HUES48 (cell line): ENCODE measurements around the gene TMEM26.

ENCODE experiments used
- H3K27ac ChIP-seq: one replicate; pipeline ENCODE4 v1.7.0; 2013; ENCODE audit warnings: low read depth, low read length, inconsistent platforms
- H3K27me3 ChIP-seq: 2 replicates; pipeline ENCODE4 v1.6.1; 2013; ENCODE audit warnings: mild to moderate bottlenecking, low read length; ENCODE audit not compliant: control insufficient read depth, insufficient read depth
- H3K36me3 ChIP-seq: 2 replicates; pipeline ENCODE4 v1.6.1; 2013; ENCODE audit warnings: low read length; ENCODE audit not compliant: control insufficient read depth, insufficient read depth
- H3K4me1 ChIP-seq: 2 replicates; pipeline ENCODE4 v1.6.1; 2013; ENCODE audit warnings: mild to moderate bottlenecking, low read length; ENCODE audit not compliant: control insufficient read depth, insufficient read depth
- H3K4me3 ChIP-seq: 2 replicates; pipeline ENCODE4 v1.5.1; 2013; ENCODE audit warnings: mild to moderate bottlenecking, low read depth, low read length
- H3K9ac ChIP-seq: 2 replicates; pipeline ENCODE4 v1.6.1; 2013; ENCODE audit warnings: mild to moderate bottlenecking, low read depth, low read length, moderate library complexity
- H3K9me3 ChIP-seq: 2 replicates; pipeline ENCODE4 v1.6.1; 2013; ENCODE audit warnings: low read length; ENCODE audit not compliant: control insufficient read depth, insufficient read depth

TMEM26 gene

GRCh38 chr10:61452655-61453641, at the start of gene TMEM26:
TMEM26 (minus strand) TSS chr10:61453381; CDS start chr10:61453081, 300 bp downstream.
- Histone ChIP-seq H3K4me3 (peak within 1 kb of the TSS; percentile 85), H3K27ac (no peak within 1 kb of the TSS), H3K9ac (no peak within 1 kb of the TSS; the same call in none of the 2 replicates)

DNA sequence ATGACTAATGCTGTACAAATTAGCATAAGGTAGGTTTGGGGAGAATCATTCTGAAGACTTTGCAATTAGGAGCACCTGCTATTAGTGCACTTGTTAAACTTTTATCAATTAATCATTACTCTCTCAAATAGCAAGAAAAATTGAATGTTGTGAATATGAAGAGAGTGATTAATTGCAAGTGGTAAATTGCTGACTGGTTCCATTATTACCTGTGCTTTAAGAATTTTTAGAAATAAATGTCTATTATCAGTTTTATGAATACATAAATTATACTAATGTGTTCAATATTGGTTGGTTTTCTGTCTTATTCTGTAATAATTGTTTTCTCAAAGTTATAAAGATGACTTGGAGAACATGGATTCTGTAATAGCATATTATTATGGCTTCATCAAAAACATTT, 47.3 kb upstream of the TMEM26 start:
- Histone ChIP-seq H3K4me1 (no peaks in the 10 kb centered on the region), H3K9me3 (no peaks in the 10 kb centered on the region), H3K36me3 (no peaks in the 10 kb centered on the region), H3K4me3 (no peak overlapping the region), H3K27ac (no peak overlapping the region), H3K27me3 (no peaks in the 10 kb centered on the region), H3K9ac (no peak overlapping the region)

More at GRCh38 chr10:61452655-61453641, at the start of gene TMEM26:
- Histone ChIP-seq H3K4me1 (peaks cover 11% of the 10 kb centered on the region), H3K9me3 (no peaks in the 10 kb centered on the region), H3K27me3 (peaks cover 45% of the 10 kb centered on the region), H3K36me3 (no peaks in the 10 kb centered on the region)

GRCh38 chr10:61492364-61492995, 39.3 kb upstream of the TMEM26 start:
- H3K4me1 ChIP-seq: no peaks in the 10 kb centered on the region
- H3K36me3 ChIP-seq: no peaks in the 10 kb centered on the region
- no peaks in the 10 kb centered on the region for H3K27me3 ChIP-seq
- H3K9ac ChIP-seq: no peak overlapping the region
- no peak overlapping the region for H3K4me3 ChIP-seq
- H3K9me3 ChIP-seq: no peaks in the 10 kb centered on the region
- H3K27ac ChIP-seq: no peak overlapping the region

DNA sequence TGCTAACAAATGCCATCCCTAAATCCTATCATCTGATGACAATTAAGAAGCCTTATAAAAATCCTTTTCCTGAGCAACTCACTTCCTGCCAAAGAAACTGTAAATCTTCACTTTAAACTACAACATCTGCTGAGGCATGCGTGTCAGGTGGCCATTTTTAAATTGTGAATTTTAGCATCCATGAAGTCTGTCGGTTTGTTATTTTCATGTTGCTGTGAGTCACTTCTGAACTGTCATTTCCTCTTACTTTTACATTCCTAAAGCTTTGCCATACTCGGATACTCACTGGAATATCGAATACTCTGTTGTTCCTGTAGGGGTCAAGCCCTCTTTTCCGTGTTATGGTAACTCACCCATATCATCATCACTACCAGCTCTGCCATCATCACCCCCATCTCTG, 34.3 kb upstream of the TMEM26 start:
- H3K36me3 ChIP-seq: no peaks in the 10 kb centered on the region
- no peak overlapping the region for H3K27ac ChIP-seq
- H3K4me3 ChIP-seq: no peak overlapping the region
- H3K4me1 ChIP-seq: peaks cover 22% of the 10 kb centered on the region
- no peaks in the 10 kb centered on the region for H3K27me3 ChIP-seq
- H3K9me3 ChIP-seq: no peaks in the 10 kb centered on the region; the same call in 1 of the 2 replicates
- H3K9ac ChIP-seq: no peak overlapping the region

DNA sequence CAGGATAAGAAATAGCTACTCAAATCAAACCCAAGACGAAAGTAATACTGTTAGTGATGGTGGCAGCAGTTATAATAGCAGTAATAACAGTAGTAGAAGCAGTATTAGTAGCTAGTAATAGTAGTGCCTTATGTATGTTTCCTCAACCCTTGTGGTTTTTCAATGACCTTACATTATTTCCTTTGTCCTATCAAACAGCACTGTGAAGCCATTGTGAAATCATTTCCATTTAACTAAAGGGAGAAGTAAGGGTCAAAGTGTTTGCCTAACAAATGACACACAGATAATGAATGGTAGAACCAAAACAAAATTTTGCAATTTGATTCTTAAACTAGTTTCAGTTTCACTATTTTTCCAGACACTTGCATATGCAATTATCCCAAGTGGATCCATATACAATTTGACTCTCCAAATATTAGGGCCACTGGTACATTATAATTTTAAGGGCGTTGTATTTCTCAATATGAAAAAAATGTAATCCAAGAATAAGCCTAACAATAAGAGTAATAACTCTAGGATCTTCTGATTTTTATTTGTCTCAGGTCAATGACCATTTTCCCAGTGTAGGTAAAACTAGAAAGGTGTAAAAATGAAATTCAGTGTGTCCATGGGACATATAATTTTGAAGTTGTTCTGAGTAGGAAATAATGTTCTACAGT, 33.7 kb upstream of the TMEM26 start:
- Histone ChIP-seq H3K9ac (no peak overlapping the region), H3K4me3 (no peak overlapping the region), H3K4me1 (peaks cover 27% of the 10 kb centered on the region), H3K27ac (no peak overlapping the region), H3K27me3 (no peaks in the 10 kb centered on the region), H3K9me3 (no peaks in the 10 kb centered on the region; the same call in 1 of the 2 replicates), H3K36me3 (no peaks in the 10 kb centered on the region)

- H3K4me1 ChIP-seq: peaks cover 33% of the 10 kb centered on the region
- H3K9ac ChIP-seq: no peak overlapping the region
- no peaks in the 10 kb centered on the region for H3K27me3 ChIP-seq
- no peak overlapping the region for H3K4me3 ChIP-seq
- H3K36me3 ChIP-seq: no peaks in the 10 kb centered on the region
- H3K27ac ChIP-seq: no peak overlapping the region
- H3K9me3 ChIP-seq: no peaks in the 10 kb centered on the region; the same call in 1 of the 2 replicates
Observed at GRCh38 chr10:61486251-61486650, 33.1 kb upstream of the TMEM26 start.

DNA sequence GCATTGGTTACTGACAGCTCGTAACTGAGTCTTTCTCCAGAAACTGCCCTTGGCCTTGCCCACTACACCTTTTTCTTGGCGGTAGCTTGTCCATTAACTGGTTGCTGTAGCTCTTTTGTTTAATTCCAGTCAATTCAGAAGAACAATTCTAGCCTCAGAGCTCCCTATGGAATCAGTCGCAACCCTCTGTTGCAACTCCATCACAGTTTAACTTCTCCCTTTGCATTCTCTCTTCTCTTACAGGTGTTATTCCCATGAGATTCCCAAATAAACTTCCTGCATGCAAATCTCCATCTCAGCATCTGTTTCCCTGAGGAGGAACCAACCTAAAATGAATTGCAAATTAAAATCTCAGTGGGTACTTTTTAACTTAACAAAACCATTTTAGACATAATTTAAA, 28.4 kb upstream of the TMEM26 start:
- Histone ChIP-seq H3K4me3 (no peak overlapping the region), H3K27ac (no peak overlapping the region), H3K27me3 (no peaks in the 10 kb centered on the region), H3K9me3 (no peaks in the 10 kb centered on the region; the same call in 1 of the 2 replicates), H3K36me3 (no peaks in the 10 kb centered on the region), H3K9ac (no peak overlapping the region), H3K4me1 (peaks cover 43% of the 10 kb centered on the region)

GRCh38 chr10:61480208-61480607, 27.0 kb upstream of the TMEM26 start:
- H3K9me3 ChIP-seq: no peaks in the 10 kb centered on the region; the same call in 1 of the 2 replicates
- no peak overlapping the region for H3K27ac ChIP-seq
- H3K4me3 ChIP-seq: no peak overlapping the region
- no peaks in the 10 kb centered on the region for H3K27me3 ChIP-seq
- peaks cover 47% of the 10 kb centered on the region for H3K4me1 ChIP-seq
- H3K36me3 ChIP-seq: no peaks in the 10 kb centered on the region
- H3K9ac ChIP-seq: no peak overlapping the region

DNA sequence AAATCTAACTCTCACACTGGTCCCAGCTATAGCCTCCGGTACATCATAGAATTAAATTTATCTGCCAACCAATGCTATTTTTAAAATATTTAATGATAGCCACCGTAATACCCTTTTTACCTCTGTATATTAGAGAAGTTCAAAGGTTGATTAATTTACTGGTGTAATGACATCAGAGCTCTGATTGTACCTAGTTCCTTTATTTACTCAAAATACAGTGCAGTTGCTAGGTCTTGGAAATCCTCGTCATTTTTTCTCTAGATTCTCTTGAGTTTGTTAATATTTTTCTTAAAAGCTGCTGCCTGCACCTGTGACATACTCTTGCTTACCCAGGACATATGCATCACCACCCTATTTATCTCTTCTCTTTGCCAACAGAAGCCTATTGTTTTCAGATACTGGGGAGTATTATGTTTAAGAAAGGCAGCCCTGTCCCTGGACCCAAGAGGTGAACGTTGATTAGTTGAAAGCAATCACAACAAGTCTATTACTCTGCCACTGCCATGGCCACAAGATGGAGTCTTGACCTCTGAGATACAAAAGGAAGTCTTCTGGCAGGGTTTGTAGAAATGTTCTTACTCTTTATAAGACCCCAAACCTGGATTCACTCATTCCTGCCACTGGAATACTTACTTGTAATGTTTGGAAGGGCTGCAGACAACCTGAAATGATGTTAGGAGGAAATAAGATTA, 25.6 kb upstream of the TMEM26 start:
- H3K27ac ChIP-seq: no peak overlapping the region
- no peak overlapping the region for H3K9ac ChIP-seq
- H3K36me3 ChIP-seq: no peaks in the 10 kb centered on the region

DNA sequence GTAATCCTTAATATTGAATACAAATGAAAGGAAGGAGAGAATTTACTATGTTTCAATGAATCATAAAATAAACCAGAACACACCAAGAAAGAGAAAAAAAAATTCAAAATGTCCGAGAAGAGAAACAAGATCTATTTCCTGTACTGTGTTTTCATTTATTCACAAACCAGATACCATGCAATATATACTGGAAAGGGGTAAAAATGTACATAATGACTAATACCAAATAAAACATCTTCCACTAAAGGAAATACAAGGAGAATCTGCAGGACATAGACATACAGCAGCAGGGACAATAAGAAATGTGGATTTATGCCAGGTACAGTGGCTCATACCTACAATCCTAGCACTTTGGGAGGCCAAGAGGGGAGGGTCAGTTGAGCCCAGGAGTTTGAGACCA, 24.3 kb upstream of the TMEM26 start:
- no peak overlapping the region for H3K4me3 ChIP-seq
- H3K27me3 ChIP-seq: no peaks in the 10 kb centered on the region
- H3K9ac ChIP-seq: no peak overlapping the region
- H3K36me3 ChIP-seq: no peaks in the 10 kb centered on the region
- no peaks in the 10 kb centered on the region for H3K9me3 ChIP-seq
- H3K27ac ChIP-seq: no peak overlapping the region
- peaks cover 31% of the 10 kb centered on the region for H3K4me1 ChIP-seq

More for the DNA sequence above, 25.6 kb upstream of the TMEM26 start:
- H3K9me3 ChIP-seq: no peaks in the 10 kb centered on the region
- H3K4me3 ChIP-seq: no peak overlapping the region
- no peaks in the 10 kb centered on the region for H3K27me3 ChIP-seq
- peaks cover 43% of the 10 kb centered on the region for H3K4me1 ChIP-seq
